ENCODE measurements around the gene ZNF579. TPM values are rescaled to one million over a fixed set of nuclear protein-coding genes. Genes with fewer than 3 reads are reported as not detected.

Gene ZNF579
- total and polyA plus RNA-seq, 9 of the 15 experiments (the other 6 are each of a cell fraction or from before 2014, with no cell fraction given): 0.06 to 15.9 (median 1.6) TPM

DNA sequence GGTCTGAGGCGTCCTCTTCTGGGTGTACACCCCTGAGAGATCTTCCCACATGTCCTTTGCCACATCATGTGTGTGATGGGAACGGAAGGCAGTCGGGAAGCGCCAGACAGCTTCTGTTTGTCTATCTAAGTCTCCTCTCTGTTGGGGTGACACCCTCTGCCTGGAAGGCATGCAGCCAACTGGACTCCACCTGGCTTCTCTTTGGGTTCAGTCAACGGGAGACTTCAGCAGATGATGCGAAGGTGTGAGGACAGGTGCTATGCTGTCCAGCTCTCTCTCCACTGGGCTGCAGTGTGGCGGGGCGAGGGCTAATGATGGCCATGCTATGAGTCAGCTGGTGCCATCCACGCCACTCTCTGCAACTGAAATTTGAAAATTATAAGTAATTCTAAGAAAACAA, 21.0 kb downstream of the ZNF579 start:
- DNase-seq (ENCODE audit: extremely low read depth in 1 of 4, low spot score in 3 of 4) (no peak), ATAC-seq (no peak), FAIRE-seq (no peak)
- Histone ChIP-seq H3K27ac (ENCODE audit: extremely low read depth, low read depth, low read length) (no peak overlapping the region), H3K4me3 (no peak overlapping the region), H3K79me2 (ENCODE audit: control insufficient read depth, insufficient read depth, low read length) (no peaks in the 10 kb centered on the region), H3K36me3 (ENCODE audit: control insufficient read depth, insufficient read depth, low read length) (no peaks in the 10 kb centered on the region), H3K4me1 (replicated peaks in 1 of 2; ENCODE audit: control insufficient read depth in 2 of 2, insufficient read depth in 2 of 2, low read length in 2 of 2) (peaks cover 0 to 7% of the 10 kb centered on the region in 2 experiments; a peak in 2 of 5 replicates), H4K20me1 (replicated peaks; ENCODE audit: control insufficient read depth, insufficient read depth, low read length) (no peaks in the 10 kb centered on the region), H3K9ac (ENCODE audit: insufficient read depth in 1 of 2, low read depth in 2 of 2, low read length in 2 of 2) (no peak overlapping the region), H3K4me2 (ENCODE audit: insufficient read depth, low read length) (no peak overlapping the region), H3K9me1 (ENCODE audit: control insufficient read depth, insufficient read depth, low read length) (no peaks in the 10 kb centered on the region), H3K27me3 (ENCODE audit: control insufficient read depth in 2 of 2, insufficient read depth in 2 of 2, low read length in 2 of 2) (peaks cover 10 to 13% of the 10 kb centered on the region in 2 experiments; a peak in 4 of 5 replicates), H3K9me3 (replicated peaks; ENCODE audit: control insufficient read depth, insufficient read depth, low read depth, low read length) (no peaks in the 10 kb centered on the region; the same call in 1 of the 2 replicates), H2AFZ (ENCODE audit: low read depth, low read length) (no peak overlapping the region)
- in situ Hi-C loops (cut with MboI): no loop called here
- ChIA-PET POLR2A (interaction anchor here (0.7 to 1.1 kb wide), 3 partner anchors 9 to 40 kb away, joined by 3 read pairs; partner anchors contain the start of gene FIZ1), CTCF (ENCODE audit: low intra/inter-chr PET ratio) (no interaction called here)
- intact Hi-C loops (cut with micrococcal nuclease): no loop called here
- TF ChIP-seq MTF1 (CRISPR knock-in tag; IDR thresholded peaks at IDR 0.05; ENCODE audit: borderline replicate concordance): no peak
- no peak for TF ChIP-seq ZBTB11 (CRISPR knock-in tag; IDR thresholded peaks at IDR 0.05)
- TF ChIP-seq, protein P1, sequence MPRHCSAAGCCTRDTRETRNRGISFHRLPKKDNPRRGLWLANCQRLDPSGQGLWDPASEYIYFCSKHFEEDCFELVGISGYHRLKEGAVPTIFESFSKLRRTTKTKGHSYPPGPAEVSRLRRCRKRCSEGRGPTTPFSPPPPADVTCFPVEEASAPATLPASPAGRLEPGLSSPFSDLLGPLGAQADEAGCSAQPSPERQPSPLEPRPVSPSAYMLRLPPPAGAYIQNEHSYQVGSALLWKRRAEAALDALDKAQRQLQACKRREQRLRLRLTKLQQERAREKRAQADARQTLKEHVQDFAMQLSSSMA (CRISPR knock-in tag; IDR thresholded peaks at IDR 0.05): no peak
- TF ChIP-seq ZSCAN29 (IDR thresholded peaks at IDR 0.05): no peak
- TF ChIP-seq TEAD2 (tag; IDR thresholded peaks at IDR 0.05): no peak
- TF ChIP-seq NR0B1 (IDR thresholded peaks at IDR 0.05; ENCODE audit: partially characterized antibody): no peak
- no peak for TF ChIP-seq MTA1 (IDR thresholded peaks at IDR 0.05; ENCODE audit: borderline replicate concordance)
- 6% methylated on average over 8 of the region's 9 CpGs for WGBS (ENCODE audit: insufficient coverage, low coverage, missing lambda C conversion rate)
- BruUV-seq (replicated peaks): no TSS peak

Data from K562 (cell line).